GM12891 (cell line): ENCODE measurements around the gene OR5A2.
"Not testable (repeated sequence)": the region's sequence is repeated elsewhere in the genome, so short reads cannot be mapped to it uniquely, and the experiment has no call there.

Source experiments
- PAX5 ChIP-seq: IDR thresholded peaks from 2 replicates; pipeline ENCODE4 v1.6.1; 2011; ENCODE audit warnings: low read length, moderate library complexity, mild to moderate bottlenecking; ENCODE audit not compliant: insufficient read depth, severe bottlenecking
- POLR2A ChIP-seq: IDR thresholded peaks from 2 replicates; pipeline ENCODE4 v1.6.1; 2011; ENCODE audit warnings: low read depth, low read length, control low read depth
- POLR2AphosphoS5 ChIP-seq: IDR thresholded peaks from 2 replicates; pipeline ENCODE4 v1.6.1; 2011; ENCODE audit warnings: low read depth, low read length, control low read depth
- SPI1 ChIP-seq: IDR thresholded peaks from 2 replicates; pipeline ENCODE4 v1.6.1; 2011; ENCODE audit warnings: low read depth, low read length, control low read depth
- TAF1 ChIP-seq: IDR thresholded peaks from 2 replicates; pipeline ENCODE4 v1.6.1; 2011; ENCODE audit warnings: low read depth, low read length, control low read depth

- TF ChIP-seq PAX5, POLR2A, SPI1, POLR2AphosphoS5, TAF1: not testable (repeated sequence)
Measured at GRCh38 chr11:59372324-59372723, 53.9 kb downstream of the OR5A2 start.
